GM23338 (cell line): Measurements from ENCODE around the gene EYA3.

ENCODE experiments used
- CREB1 ChIP-seq: fragments of 250-450 bp; sonication (Bioruptor Pico); IDR thresholded peaks from 2 replicates; pipeline ENCODE4 v1.5.0; 2020; ENCODE audit warnings: low read depth, mild to moderate bottlenecking, moderate library complexity
- ETS1 ChIP-seq: IDR thresholded peaks from 2 replicates; pipeline ENCODE4 v1.6.1; 2016; ENCODE audit warnings: antibody characterized with exemption
- EZH2 ChIP-seq: fragments of 200-600 bp; sonication (generic); IDR thresholded peaks from one replicate; pipeline ENCODE4 v1.8.0; 2017; ENCODE audit warnings: antibody characterized with exemption, mild to moderate bottlenecking, low read depth; ENCODE audit not compliant: unreplicated experiment
- EZH2phosphoT487 ChIP-seq: fragments of 200-600 bp; sonication (generic); IDR thresholded peaks from one replicate; pipeline ENCODE4 v1.8.1; 2018; ENCODE audit warnings: antibody characterized with exemption; ENCODE audit not compliant: unreplicated experiment
- JUNB ChIP-seq: IDR thresholded peaks from one replicate; pipeline ENCODE4 v1.6.1; 2016; ENCODE audit warnings: antibody characterized with exemption; ENCODE audit not compliant: unreplicated experiment
- NANOG ChIP-seq: IDR thresholded peaks from 2 replicates; pipeline ENCODE4 v1.6.1; 2016; ENCODE audit warnings: antibody characterized with exemption, borderline replicate concordance
- POLR2AphosphoS5 ChIP-seq: IDR thresholded peaks from 2 replicates; pipeline ENCODE4 v1.6.1; 2016; ENCODE audit warnings: antibody characterized with exemption, low read depth
- REST ChIP-seq: IDR thresholded peaks from one replicate; pipeline ENCODE4 v1.6.1; 2018; ENCODE audit warnings: antibody characterized with exemption; ENCODE audit not compliant: unreplicated experiment
- STAT1 ChIP-seq: IDR thresholded peaks from one replicate; pipeline ENCODE4 v1.6.1; 2016; ENCODE audit warnings: antibody characterized with exemption; ENCODE audit not compliant: unreplicated experiment
- ZNF114 ChIP-seq: fragments of 250-450 bp; sonication (Bioruptor Pico); IDR thresholded peaks from 2 replicates; pipeline ENCODE4 v1.5.0; 2020; ENCODE audit warnings: mild to moderate bottlenecking, moderate library complexity
- ZNF331 ChIP-seq: fragments of 250-450 bp; sonication (Bioruptor Pico); IDR thresholded peaks from 2 replicates; pipeline ENCODE4 v1.5.0; 2020; ENCODE audit warnings: low read depth, mild to moderate bottlenecking, moderate library complexity
- TF ChIP-seq, protein P1 (sequence below), 2 experiments: fragments of 200-600 bp in 1 of 2; sonication (generic) in 1 of 2; conservative IDR thresholded peaks; 2 replicates each; pipeline versions ENCODE4 v1.5.1 to v1.6.1; 2016 to 2017; ENCODE audit warnings: antibody characterized with exemption in 2 of 2, low read depth in 2 of 2, mild to moderate bottlenecking in 2 of 2, moderate library complexity in 1 of 2

GRCh38 chr1:28136169-28136921 is 47.9 kb upstream of the EYA3 start:
- TF ChIP-seq, protein P1, sequence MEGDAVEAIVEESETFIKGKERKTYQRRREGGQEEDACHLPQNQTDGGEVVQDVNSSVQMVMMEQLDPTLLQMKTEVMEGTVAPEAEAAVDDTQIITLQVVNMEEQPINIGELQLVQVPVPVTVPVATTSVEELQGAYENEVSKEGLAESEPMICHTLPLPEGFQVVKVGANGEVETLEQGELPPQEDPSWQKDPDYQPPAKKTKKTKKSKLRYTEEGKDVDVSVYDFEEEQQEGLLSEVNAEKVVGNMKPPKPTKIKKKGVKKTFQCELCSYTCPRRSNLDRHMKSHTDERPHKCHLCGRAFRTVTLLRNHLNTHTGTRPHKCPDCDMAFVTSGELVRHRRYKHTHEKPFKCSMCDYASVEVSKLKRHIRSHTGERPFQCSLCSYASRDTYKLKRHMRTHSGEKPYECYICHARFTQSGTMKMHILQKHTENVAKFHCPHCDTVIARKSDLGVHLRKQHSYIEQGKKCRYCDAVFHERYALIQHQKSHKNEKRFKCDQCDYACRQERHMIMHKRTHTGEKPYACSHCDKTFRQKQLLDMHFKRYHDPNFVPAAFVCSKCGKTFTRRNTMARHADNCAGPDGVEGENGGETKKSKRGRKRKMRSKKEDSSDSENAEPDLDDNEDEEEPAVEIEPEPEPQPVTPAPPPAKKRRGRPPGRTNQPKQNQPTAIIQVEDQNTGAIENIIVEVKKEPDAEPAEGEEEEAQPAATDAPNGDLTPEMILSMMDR (conservative IDR thresholded peaks at IDR 0.05; ENCODE audit: low read depth in 2 of 2) = no peak
- TF ChIP-seq POLR2AphosphoS5 = no peak
- TF ChIP-seq EZH2 = no peak
- no peak for TF ChIP-seq EZH2phosphoT487
- TF ChIP-seq REST = no peak
- no peak for TF ChIP-seq JUNB
- no peak for TF ChIP-seq CREB1
- TF ChIP-seq STAT1 = no peak
- TF ChIP-seq ZNF331 = no peak
- TF ChIP-seq ETS1 = no peak
- TF ChIP-seq NANOG = no peak
- no peak for TF ChIP-seq ZNF114
